GM12875 (cell line): ENCODE results near the gene FADS2.

Source experiments
- H3K4me3 ChIP-seq: one replicate; pipeline ENCODE4 v1.5.1; 2011; ENCODE audit warnings: low read depth, low read length, control low read depth
- CTCF ChIP-seq: IDR thresholded peaks from 2 replicates; pipeline ENCODE4 v1.5.1; 2011; ENCODE audit warnings: low read depth, mild to moderate bottlenecking, control low read depth, inconsistent platforms, low read length, moderate library complexity, borderline replicate concordance; ENCODE audit not compliant: insufficient read depth

The FADS2 gene

DNA sequence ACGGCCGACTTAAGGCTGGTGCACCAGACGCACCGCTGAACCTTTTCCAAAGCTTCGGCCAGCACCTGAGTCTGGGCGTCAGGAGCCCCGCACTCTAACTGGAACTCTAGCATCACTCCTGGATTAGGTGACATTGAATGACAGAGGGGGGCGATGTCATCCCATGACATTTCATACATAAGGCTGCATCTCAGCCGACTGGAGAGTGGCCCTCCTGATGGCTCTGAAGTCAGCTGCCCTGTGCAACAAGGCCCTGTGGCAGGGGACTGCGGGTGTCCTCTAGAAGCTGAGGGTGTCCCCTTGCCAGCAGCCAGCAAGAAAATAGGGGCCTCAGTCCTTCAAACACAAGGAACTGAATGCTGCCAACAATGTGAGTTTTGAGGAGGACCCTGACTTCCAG is 73.3 kb downstream of the FADS2 start:
- TF ChIP-seq CTCF: no peak
- no peak overlapping the region for H3K4me3 ChIP-seq

- no peak for TF ChIP-seq CTCF
- H3K4me3 ChIP-seq: no peak overlapping the region
These were observed 74.2 kb downstream of the FADS2 start for GRCh38 chr11:61902313-61902712.

DNA sequence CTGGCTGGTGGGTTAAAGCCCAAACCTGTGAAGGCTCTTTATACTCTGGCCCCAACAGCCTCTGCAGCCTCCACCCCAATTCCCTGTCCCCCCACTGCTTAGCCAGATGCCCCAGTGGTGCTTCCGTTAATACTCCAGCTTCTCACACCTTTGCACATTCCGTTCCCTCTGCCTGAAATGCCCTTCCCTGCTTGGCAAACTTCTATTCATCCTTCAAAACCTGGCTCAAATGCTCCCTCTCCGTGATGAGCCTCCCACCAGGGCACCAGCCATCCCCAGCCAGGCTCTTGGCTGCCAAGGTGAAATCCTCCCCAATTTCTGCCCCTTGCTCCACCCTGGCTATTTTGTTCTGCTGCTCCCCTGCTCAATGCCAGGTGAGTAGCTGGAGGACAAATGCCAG is 75.7 kb downstream of the FADS2 start:
- no peak for TF ChIP-seq CTCF
- no peak overlapping the region for H3K4me3 ChIP-seq

DNA sequence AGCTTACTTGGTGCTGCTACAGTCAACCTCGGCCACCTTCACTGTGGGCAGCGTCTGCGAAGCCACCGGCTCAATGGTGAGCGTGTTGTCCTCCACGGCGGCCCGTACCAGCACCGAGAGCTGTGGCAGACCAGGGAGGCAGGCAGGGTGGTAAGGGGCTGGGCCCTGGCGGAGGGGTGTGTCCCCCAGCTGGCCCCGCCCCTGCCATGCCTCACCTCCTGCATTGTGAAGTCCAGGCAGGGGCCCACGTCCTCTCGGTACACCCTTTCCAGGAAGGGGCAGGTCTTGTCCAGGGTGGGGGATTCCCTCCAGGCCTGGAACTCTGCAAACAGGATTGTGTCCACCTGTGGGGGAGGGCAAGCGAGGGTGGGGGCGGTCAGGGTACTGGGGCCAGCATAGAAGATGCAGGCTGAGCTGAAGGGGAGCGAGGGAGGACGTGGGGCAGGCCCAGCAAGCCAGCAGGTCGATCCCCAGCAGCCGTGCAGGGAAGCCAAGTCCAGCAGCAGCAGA is 76.5 kb downstream of the FADS2 start:
- no peak overlapping the region for H3K4me3 ChIP-seq
- no peak for TF ChIP-seq CTCF

- TF ChIP-seq CTCF: no peak
- H3K4me3 ChIP-seq: no peak overlapping the region
These were observed 77.1 kb downstream of the FADS2 start for GRCh38 chr11:61905067-61905696.

GRCh38 chr11:61905801-61906521 is 77.9 kb downstream of the FADS2 start:
- no peak overlapping the region for H3K4me3 ChIP-seq
- TF ChIP-seq CTCF: no peak

- no peak overlapping the region for H3K4me3 ChIP-seq
- no peak for TF ChIP-seq CTCF
These were observed 78.4 kb downstream of the FADS2 start for GRCh38 chr11:61906522-61906909.
